Measurements from ENCODE around the gene SDCCAG8. TPM values are rescaled to one million over a fixed set of nuclear protein-coding genes. Genes with fewer than 3 reads are reported as not detected.

Gene SDCCAG8
- total and polyA plus RNA-seq, 2 experiments from 2014 or later, result 28.0 to 66.7 TPM

DNA sequence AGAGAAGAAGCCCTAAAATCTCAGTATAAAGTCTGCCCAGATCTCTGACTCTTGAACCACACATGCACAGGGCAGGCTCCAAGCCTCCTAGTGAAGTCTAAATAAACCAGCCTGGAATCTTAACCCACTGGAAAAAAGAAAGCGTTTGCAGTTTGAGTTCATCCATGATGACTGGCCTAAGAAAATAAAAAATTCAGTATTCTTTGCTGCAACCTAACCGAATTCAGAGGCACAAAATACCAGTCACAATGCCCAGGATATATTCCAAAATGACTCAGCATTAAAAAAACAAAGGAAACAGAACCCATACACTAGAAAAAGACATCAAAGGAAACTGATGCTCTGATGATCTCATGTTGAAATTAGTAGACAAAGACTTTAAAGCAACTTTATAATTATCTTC is 269.2 kb downstream of the SDCCAG8 start:
- DNase-seq (ENCODE audit: low spot score), result no peak
- Histone ChIP-seq H2AFZ (no peak overlapping the region), H3K79me2 (replicated peaks; ENCODE audit: insufficient read depth) (no peaks in the 10 kb centered on the region), H3K9me2 (ENCODE audit: insufficient read depth) (no peaks in the 10 kb centered on the region), H3K4me3 (no peak overlapping the region), H3K36me3 (ENCODE audit: insufficient read depth) (no peaks in the 10 kb centered on the region), H3K4me2 (no peak overlapping the region), H3F3A (replicated peaks; ENCODE audit: low read depth) (no peaks in the 10 kb centered on the region; the same call in 1 of the 2 replicates), H4K20me1 (replicated peaks; ENCODE audit: insufficient read depth) (no peaks in the 10 kb centered on the region), H3K27ac (ENCODE audit: low read depth) (no peak overlapping the region), H3K4me1 (ENCODE audit: insufficient read depth) (0 out of 2 replicates have a peak, but pooled peaks cover 3% of the 10 kb centered on the region), H3K27me3 (ENCODE audit: insufficient read depth) (no peaks in the 10 kb centered on the region)
- TF ChIP-seq, protein P1, sequence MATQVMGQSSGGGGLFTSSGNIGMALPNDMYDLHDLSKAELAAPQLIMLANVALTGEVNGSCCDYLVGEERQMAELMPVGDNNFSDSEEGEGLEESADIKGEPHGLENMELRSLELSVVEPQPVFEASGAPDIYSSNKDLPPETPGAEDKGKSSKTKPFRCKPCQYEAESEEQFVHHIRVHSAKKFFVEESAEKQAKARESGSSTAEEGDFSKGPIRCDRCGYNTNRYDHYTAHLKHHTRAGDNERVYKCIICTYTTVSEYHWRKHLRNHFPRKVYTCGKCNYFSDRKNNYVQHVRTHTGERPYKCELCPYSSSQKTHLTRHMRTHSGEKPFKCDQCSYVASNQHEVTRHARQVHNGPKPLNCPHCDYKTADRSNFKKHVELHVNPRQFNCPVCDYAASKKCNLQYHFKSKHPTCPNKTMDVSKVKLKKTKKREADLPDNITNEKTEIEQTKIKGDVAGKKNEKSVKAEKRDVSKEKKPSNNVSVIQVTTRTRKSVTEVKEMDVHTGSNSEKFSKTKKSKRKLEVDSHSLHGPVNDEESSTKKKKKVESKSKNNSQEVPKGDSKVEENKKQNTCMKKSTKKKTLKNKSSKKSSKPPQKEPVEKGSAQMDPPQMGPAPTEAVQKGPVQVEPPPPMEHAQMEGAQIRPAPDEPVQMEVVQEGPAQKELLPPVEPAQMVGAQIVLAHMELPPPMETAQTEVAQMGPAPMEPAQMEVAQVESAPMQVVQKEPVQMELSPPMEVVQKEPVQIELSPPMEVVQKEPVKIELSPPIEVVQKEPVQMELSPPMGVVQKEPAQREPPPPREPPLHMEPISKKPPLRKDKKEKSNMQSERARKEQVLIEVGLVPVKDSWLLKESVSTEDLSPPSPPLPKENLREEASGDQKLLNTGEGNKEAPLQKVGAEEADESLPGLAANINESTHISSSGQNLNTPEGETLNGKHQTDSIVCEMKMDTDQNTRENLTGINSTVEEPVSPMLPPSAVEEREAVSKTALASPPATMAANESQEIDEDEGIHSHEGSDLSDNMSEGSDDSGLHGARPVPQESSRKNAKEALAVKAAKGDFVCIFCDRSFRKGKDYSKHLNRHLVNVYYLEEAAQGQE (IDR thresholded peaks at IDR 0.05; ENCODE audit: unreplicated experiment), result no peak
- no peak for TF ChIP-seq ZNF331 (CRISPR knock-in tag; IDR thresholded peaks at IDR 0.05; ENCODE audit: low read depth)
- TF ChIP-seq JUNB (IDR thresholded peaks at IDR 0.05; ENCODE audit: unreplicated experiment), result no peak
- TF ChIP-seq EZH2 (IDR thresholded peaks at IDR 0.05; ENCODE audit: low read depth, unreplicated experiment), result no peak
- TF ChIP-seq CREB1 (CRISPR knock-in tag; IDR thresholded peaks at IDR 0.05; ENCODE audit: low read depth), result no peak
- no peak for TF ChIP-seq NANOG (IDR thresholded peaks at IDR 0.05; ENCODE audit: borderline replicate concordance)
- TF ChIP-seq STAT1 (IDR thresholded peaks at IDR 0.05; ENCODE audit: unreplicated experiment), result no peak
- TF ChIP-seq, protein P2, sequence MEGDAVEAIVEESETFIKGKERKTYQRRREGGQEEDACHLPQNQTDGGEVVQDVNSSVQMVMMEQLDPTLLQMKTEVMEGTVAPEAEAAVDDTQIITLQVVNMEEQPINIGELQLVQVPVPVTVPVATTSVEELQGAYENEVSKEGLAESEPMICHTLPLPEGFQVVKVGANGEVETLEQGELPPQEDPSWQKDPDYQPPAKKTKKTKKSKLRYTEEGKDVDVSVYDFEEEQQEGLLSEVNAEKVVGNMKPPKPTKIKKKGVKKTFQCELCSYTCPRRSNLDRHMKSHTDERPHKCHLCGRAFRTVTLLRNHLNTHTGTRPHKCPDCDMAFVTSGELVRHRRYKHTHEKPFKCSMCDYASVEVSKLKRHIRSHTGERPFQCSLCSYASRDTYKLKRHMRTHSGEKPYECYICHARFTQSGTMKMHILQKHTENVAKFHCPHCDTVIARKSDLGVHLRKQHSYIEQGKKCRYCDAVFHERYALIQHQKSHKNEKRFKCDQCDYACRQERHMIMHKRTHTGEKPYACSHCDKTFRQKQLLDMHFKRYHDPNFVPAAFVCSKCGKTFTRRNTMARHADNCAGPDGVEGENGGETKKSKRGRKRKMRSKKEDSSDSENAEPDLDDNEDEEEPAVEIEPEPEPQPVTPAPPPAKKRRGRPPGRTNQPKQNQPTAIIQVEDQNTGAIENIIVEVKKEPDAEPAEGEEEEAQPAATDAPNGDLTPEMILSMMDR (conservative IDR thresholded peaks at IDR 0.05; ENCODE audit: low read depth in 2 of 2), result no peak
- TF ChIP-seq ZNF114 (CRISPR knock-in tag; IDR thresholded peaks at IDR 0.05), result no peak
- no peak for TF ChIP-seq EZH2phosphoT487 (IDR thresholded peaks at IDR 0.05; ENCODE audit: unreplicated experiment)
- TF ChIP-seq, protein P3, sequence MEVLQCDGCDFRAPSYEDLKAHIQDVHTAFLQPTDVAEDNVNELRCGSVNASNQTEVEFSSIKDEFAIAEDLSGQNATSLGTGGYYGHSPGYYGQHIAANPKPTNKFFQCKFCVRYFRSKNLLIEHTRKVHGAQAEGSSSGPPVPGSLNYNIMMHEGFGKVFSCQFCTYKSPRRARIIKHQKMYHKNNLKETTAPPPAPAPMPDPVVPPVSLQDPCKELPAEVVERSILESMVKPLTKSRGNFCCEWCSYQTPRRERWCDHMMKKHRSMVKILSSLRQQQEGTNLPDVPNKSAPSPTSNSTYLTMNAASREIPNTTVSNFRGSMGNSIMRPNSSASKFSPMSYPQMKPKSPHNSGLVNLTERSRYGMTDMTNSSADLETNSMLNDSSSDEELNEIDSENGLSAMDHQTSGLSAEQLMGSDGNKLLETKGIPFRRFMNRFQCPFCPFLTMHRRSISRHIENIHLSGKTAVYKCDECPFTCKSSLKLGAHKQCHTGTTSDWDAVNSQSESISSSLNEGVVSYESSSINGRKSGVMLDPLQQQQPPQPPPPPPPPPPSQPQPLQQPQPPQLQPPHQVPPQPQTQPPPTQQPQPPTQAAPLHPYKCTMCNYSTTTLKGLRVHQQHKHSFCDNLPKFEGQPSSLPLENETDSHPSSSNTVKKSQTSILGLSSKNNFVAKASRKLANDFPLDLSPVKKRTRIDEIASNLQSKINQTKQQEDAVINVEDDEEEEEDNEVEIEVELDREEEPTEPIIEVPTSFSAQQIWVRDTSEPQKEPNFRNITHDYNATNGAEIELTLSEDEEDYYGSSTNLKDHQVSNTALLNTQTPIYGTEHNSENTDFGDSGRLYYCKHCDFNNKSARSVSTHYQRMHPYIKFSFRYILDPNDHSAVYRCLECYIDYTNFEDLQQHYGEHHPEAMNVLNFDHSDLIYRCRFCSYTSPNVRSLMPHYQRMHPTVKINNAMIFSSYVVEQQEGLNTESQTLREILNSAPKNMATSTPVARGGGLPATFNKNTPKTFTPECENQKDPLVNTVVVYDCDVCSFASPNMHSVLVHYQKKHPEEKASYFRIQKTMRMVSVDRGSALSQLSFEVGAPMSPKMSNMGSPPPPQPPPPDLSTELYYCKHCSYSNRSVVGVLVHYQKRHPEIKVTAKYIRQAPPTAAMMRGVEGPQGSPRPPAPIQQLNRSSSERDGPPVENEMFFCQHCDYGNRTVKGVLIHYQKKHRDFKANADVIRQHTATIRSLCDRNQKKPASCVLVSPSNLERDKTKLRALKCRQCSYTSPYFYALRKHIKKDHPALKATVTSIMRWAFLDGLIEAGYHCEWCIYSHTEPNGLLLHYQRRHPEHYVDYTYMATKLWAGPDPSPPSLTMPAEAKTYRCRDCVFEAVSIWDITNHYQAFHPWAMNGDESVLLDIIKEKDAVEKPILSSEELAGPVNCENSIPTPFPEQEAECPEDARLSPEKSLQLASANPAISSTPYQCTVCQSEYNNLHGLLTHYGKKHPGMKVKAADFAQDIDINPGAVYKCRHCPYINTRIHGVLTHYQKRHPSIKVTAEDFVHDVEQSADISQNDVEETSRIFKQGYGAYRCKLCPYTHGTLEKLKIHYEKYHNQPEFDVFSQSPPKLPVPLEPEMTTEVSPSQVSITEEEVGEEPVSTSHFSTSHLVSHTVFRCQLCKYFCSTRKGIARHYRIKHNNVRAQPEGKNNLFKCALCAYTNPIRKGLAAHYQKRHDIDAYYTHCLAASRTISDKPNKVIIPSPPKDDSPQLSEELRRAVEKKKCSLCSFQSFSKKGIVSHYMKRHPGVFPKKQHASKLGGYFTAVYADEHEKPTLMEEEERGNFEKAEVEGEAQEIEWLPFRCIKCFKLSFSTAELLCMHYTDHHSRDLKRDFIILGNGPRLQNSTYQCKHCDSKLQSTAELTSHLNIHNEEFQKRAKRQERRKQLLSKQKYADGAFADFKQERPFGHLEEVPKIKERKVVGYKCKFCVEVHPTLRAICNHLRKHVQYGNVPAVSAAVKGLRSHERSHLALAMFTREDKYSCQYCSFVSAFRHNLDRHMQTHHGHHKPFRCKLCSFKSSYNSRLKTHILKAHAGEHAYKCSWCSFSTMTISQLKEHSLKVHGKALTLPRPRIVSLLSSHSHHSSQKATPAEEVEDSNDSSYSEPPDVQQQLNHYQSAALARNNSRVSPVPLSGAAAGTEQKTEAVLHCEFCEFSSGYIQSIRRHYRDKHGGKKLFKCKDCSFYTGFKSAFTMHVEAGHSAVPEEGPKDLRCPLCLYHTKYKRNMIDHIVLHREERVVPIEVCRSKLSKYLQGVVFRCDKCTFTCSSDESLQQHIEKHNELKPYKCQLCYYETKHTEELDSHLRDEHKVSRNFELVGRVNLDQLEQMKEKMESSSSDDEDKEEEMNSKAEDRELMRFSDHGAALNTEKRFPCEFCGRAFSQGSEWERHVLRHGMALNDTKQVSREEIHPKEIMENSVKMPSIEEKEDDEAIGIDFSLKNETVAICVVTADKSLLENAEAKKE (CRISPR knock-in tag; IDR thresholded peaks at IDR 0.05), result no peak
- no peak for TF ChIP-seq POLR2AphosphoS5 (IDR thresholded peaks at IDR 0.05; ENCODE audit: low read depth)
- TF ChIP-seq, protein P4, sequence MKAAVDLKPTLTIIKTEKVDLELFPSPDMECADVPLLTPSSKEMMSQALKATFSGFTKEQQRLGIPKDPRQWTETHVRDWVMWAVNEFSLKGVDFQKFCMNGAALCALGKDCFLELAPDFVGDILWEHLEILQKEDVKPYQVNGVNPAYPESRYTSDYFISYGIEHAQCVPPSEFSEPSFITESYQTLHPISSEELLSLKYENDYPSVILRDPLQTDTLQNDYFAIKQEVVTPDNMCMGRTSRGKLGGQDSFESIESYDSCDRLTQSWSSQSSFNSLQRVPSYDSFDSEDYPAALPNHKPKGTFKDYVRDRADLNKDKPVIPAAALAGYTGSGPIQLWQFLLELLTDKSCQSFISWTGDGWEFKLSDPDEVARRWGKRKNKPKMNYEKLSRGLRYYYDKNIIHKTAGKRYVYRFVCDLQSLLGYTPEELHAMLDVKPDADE (IDR thresholded peaks at IDR 0.05), result no peak
- Mint-ChIP-seq H3K4me3 (no peak overlapping the region), H3K27ac (peak overlapping the region; percentile 85), H3K4me1 (peaks cover 16% of the 10 kb centered on the region), H3K36me3 (ENCODE audit: low read depth) (peaks cover 12% of the 10 kb centered on the region; the same call in 2 of the 3 replicates), H3K9me3 (peaks cover 6% of the 10 kb centered on the region), H3K27me3 (ENCODE audit: insufficient read depth, low read depth, poor library complexity) (peaks cover 1% of the 10 kb centered on the region)
- ATAC-seq, result no peak

Measured in GM23338 (cell line).